Cardiac fibroblast (primary cell): ENCODE measurements around the gene GPHN.

ENCODE experiments used
- DNase-seq, 2 donors: peaks; one replicate each; pipeline versions ENCODE4 v3.0.0 to v3.0.0-alpha.2; 2010; ENCODE audit warnings: low read depth in 2 of 2
- H3K4me3 ChIP-seq, 2 donors: replicated peaks in 1 of 2; 1 replicate in 1 of 2; 2 replicates in 1 of 2; pipeline ENCODE4 v1.5.1; 2011; ENCODE audit warnings: low read depth in 2 of 2, low read length in 2 of 2, mild to moderate bottlenecking in 2 of 2, moderate library complexity in 1 of 2
- TF ChIP-seq, protein P1 (sequence below): IDR thresholded peaks from one replicate; pipeline ENCODE4 v1.5.1; 2011; ENCODE audit warnings: low read depth, mild to moderate bottlenecking, low read length, inconsistent platforms

GPHN gene

DNA sequence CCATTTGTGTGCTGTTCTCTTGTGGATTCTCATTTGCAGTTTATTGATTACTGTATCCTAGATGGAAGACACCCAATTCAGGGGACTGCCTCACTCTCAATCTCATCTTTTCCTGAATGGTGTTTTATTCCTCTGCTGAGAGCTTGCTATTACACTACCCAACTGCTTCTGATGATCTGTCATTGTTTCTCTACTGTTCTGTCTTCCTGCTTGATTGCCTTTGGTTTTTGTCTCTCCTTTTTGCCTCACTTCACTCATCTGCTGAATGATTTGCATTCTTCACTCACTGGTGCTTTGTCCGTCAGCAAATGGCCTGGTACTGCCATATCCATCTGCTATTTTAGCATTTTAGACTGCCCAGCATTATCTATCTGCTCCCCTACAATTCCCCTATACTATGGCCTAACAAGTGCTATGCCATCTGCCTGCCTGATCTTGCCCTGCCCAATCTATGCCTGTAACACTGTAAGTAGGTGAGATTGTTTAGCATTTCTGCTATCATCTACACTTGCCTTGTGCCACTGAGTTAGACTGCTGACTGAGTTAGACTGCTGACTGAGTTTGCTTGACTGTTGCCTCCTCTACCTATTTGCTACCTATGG is 335.1 kb downstream of the GPHN start:
- TF ChIP-seq, protein P1, sequence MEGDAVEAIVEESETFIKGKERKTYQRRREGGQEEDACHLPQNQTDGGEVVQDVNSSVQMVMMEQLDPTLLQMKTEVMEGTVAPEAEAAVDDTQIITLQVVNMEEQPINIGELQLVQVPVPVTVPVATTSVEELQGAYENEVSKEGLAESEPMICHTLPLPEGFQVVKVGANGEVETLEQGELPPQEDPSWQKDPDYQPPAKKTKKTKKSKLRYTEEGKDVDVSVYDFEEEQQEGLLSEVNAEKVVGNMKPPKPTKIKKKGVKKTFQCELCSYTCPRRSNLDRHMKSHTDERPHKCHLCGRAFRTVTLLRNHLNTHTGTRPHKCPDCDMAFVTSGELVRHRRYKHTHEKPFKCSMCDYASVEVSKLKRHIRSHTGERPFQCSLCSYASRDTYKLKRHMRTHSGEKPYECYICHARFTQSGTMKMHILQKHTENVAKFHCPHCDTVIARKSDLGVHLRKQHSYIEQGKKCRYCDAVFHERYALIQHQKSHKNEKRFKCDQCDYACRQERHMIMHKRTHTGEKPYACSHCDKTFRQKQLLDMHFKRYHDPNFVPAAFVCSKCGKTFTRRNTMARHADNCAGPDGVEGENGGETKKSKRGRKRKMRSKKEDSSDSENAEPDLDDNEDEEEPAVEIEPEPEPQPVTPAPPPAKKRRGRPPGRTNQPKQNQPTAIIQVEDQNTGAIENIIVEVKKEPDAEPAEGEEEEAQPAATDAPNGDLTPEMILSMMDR = no peak
- DNase-seq = no peak
- H3K4me3 ChIP-seq = no peak overlapping the region

DNA sequence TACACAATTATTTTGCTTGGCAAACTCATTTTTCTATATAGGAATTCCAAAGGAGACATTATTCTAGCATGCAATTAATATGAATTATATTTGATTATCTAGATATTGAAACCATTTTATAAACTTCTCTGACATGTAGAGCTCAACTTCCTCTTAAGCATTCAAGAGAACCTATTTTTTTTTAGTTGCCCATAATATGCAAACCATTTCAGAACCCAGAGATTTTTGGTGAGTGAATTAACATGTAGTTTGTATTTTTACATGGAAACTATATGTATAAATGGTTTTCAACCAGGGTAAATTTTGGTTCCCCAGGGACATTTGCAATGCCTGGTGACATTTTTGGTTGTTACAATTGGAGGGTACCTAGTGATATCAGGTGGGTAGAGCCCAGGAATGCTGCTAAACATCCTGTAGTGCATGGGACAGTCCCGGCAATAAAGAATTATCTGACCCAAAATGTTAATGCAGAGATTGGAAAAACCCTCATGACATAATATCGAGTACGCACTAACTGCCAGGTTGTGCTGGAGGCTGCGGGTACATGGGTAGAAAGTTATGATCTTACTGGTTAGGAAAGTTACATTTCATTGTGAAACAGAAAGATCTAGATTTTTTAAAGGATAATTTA is 342.4 kb downstream of the GPHN start:
- DNase-seq = no peak
- TF ChIP-seq, protein P1 = no peak

DNA sequence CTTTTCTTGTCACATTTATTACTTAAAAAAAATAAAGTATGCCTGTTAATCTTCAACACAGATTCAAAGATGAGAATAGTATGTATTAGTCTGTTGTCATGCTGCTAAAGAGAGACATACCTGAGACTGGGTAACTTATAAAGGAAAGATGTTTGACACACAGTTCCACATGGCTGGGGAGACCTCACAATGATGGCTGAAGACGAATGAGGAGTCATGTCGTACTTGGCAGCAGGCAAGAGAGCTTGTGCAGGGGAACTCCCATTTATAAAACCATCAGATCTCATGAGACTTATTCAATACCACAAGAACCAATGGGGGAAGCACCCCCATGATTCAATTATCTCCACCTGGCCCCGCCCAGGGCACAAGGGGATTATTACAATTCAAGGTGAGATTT is 345.4 kb downstream of the GPHN start:
- TF ChIP-seq, protein P1 = no peak
- no peak overlapping the region for H3K4me3 ChIP-seq
- no peak for DNase-seq

More for the DNA sequence above, 342.4 kb downstream of the GPHN start:
- no peak overlapping the region for H3K4me3 ChIP-seq

DNA sequence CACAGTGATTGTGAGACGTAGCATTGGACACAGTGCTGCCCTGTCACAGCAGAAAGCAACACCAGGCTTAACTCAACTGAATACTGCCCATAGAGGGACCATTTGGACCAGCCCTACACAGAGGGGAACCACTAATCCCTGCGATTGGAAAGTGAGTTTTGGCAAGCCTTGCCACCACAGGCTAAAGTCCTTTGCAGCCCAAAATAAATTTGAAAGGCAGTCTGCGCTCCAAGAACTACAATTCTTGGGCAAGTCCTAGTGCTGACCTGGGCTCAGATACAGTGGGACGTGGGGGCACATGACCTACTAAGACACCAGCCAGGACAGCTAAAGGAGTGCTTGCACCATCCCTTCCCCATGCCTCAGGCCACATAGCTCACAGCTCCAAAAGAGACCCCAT is 349.9 kb downstream of the GPHN start:
- TF ChIP-seq, protein P1 = no peak
- no peak overlapping the region for H3K4me3 ChIP-seq
- no peak for DNase-seq

DNA sequence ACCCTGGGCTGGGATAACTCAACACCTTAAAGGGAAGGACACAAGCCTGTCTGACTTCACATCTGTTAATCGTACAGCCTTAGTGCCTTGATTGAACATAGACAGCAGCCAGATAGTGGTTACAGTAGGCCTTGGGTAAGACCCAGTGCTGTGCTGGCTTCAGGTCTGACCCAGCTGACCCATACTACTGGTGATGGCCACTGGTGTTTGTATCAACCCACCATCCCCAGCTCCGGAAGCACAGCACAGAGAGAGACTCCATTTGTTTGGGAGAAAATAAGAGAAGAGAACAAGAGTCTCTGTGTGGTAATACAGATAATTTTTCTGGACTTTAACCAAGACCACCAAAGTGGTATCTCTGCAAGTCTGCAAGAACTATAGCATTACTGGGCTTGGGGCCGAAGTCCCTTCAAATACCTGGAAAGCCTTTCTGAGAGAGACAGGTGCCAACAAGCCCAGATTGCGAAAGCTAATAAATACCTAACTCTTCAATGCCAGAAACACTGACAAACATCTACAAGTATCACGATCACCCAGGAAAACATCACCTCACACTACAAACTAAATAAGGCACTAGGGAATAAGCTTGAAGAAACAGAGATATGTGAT is 351.2 kb downstream of the GPHN start:
- DNase-seq = no peak
- TF ChIP-seq, protein P1 = no peak
- no peak overlapping the region for H3K4me3 ChIP-seq

DNA sequence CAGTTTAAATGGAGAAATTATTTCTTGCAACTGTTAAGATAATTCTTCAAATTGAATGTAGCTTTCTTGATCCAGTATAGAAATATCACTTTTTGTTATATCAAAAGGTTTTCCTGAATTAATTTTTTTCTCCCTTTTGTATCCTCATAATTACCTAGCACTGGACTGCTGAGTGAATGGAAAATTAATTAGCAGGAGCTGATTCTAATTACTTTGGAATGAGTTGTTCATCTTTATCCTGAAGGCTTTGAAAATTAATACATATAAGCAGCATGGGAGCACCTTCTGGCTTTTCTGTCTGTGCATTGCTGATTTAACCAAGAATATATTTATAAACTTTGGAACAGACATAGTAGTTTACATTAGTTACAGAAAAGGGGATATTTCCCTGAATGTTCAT is 373.6 kb downstream of the GPHN start:
- TF ChIP-seq, protein P1 = no peak
- no peak for DNase-seq
- no peak overlapping the region for H3K4me3 ChIP-seq

DNA sequence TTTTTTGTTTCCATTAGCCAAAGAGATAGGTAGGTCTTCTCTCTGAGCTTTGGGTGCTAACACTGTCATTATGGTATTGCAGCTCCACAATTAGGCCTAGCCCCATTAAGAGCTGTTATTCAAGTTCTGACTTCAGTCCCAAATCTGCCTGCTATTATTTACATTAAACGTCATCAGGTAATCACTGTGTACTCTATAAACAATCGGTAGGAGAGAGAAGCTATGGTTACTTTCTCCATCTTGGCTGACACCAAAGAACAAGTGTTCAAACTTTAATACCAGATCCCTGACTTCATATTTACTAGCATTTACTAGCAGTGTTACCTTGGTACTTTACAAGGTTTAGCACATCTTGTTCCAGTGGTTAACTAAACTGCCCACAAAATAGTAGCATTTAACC is 376.2 kb downstream of the GPHN start:
- no peak overlapping the region for H3K4me3 ChIP-seq
- no peak for DNase-seq
- TF ChIP-seq, protein P1 = no peak
